SW 1271 (cell line): ENCODE measurements around the gene TUFT1.
A peak's percentile ranks its signal among the peaks of the same experiment; 100 is the strongest.
"Not testable (repeated sequence)": the region's sequence is repeated elsewhere in the genome, so short reads cannot be mapped to it uniquely, and the experiment has no call there.

ENCODE experiments used
- DNase-seq, 2 experiments: peaks; one replicate each; lab custom pipeline; 2025; lab: John Stamatoyannopoulos, UW

Gene TUFT1

DNA sequence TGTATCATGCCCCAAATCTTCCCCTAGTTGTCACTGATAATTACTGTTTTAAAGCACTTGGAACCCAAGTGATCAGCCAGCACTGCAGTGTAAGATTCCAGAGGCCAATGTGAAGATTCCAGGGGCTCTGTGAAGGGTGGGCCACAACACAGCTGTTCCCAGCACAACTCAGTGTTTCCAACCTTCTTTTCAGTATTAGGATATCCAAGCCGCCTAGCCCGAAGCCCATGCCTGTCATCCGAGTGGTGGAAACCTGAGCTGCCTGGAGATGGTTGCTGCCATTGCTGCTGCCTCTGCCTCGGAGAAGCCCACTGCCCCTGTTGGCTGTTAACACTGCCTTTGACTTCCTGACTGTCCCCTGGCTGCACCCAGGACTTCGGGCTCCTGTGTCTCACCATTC is 41.3 kb downstream of the TUFT1 start:
- DNase-seq, result no peak

DNA sequence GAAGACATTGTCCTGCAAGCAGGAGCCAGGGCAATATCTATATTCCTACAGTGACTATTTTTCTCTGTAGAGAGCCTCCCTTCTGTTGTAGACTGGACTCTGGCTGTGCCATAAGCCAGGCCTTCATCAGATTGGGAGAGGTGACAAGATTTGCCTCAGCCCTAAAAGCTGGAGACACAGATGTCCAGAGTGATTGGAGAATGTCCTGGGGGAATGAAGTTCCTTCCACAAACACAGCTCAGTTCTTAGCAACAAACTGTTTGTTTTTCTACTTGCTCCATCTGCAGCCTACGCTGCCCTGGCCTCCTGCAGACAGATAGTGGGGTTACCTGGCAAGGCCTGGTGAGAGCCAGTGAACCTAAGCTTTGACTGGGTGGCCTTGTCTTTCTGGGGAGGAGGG is 41.8 kb downstream of the TUFT1 start:
- DNase-seq, result no peak

- no peak for DNase-seq
Observed at GRCh38 chr1:151583796-151584195, 43.7 kb downstream of the TUFT1 start.

DNA sequence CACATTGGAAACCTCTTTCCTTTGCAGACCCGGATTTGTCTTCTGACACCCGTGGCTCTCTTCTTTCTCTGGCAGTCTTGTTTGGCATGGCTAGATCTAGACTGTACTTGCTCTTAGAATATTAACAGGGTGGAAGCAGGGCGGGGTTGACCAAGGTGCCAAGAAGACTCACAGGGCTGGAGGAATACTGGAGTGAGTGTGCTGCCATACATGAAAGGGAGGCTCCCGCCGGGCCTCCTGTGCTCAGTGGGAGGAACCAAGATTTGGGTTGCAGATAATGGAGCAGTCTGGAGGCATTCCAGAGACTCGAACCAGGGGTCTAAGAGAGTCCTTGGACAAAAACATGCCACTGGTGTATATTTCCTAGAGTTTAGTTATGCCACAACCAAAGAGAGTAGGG is 44.2 kb downstream of the TUFT1 start:
- no peak for DNase-seq

DNA sequence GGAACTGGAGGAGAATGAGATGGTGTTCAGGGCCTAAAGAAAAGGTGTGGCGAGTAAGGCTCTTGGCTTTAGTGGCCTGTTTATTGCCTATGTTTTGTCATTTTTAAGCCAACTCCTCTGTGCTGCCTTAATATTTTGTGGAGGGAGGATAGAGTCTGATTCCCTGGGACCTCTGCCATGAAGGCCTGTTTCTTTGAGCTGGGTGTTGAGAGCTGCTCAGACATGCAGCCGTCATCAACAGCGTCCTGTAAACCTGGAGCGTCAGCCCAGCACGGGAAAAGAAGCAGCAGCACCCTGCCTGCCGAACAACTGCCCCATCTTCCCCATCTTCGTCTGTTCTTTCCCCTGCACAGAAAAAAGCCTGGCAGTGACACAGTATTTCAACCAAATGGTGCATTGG is 44.7 kb downstream of the TUFT1 start:
- DNase-seq, result no peak

DNA sequence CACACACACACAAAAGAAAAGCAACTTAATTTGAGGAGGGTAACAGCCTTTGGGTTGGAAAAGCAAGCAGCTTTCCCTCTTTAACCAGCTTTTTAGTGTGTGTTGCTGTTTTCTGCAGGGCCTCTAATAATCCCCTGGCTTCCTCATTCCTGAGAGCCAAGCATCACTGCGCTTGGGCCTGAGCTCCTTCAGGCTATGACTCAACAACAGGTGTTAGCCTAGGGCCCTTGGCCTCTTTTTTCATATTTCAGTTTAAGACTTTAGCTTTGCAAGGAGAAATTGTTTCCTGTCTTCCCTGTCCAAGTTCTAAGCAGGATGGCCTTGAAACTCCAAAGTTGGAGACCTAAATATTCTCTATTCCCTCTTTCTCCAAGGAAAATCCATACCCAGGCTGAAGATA is 45.5 kb downstream of the TUFT1 start:
- no peak for DNase-seq

DNA sequence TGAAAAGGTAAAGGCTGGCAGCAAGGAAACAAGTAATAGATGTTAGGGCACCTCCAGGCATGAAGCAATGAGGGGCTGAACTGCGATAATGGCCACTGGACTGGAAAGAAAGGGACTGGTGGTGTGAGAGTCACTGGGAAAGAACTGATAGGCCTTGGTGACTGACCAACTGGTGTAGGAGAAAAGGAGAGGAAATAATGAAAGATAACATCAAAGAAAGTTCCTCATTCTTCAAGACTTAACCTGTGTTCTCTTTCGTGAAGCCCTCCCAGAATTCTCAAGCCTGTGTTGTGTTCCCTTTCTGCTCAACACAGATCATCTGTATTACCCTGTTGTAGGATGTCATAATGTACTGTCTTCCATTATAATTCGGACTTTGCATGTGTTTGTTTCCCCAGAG is 50.9 kb downstream of the TUFT1 start:
- no peak for DNase-seq

DNA sequence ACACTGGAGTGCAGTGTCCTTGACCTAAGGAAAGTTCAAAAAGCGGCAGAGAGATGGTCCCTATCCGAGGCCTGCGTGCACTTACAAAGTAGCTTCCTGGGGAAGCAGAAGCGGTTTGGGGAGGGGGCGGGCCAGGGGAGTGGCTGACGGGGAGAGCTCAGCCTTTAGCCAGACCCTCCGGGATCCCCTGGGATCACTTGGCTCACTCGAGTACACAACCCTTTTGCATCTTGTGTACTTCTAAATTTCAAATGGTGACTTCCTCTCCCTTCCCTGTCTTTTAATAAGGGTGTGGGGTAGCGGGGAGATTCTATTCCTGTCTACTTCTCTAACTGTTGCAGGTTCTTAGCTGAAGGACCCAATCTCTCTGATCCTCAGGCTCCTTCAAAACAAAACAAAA is 53.6 kb downstream of the TUFT1 start:
- no peak for DNase-seq

DNA sequence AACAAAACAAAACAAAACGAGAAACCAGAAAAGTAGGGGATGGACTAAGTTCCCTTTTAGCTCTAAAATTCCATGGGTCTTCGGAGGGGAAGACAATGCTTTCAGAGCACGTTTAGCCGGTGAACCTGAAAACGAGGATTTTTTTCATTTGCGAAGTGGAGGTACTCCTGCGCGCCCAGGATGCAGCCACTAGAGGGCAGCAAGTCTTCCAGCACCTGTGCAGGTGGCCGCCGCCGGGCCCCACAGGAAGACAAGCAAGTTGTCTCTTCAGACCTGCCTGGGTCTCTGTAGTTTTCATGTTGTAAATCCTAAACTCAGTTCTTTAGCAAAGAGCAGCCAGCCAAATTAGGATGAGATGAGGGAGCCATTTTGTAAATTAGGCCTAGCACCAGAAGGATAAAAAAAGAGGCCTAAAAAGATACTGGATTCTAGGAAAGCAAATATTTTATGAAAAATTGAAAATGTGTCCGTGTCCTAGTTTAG is 54.1 kb downstream of the TUFT1 start:
- DNase-seq, result peak in 1 of 2 experiments; percentile 33

GRCh38 chr1:151596166-151596953 is 56.3 kb downstream of the TUFT1 start:
- DNase-seq, result no peak

- DNase-seq, result not testable (repeated sequence)
Observed at GRCh38 chr1:151602550-151602949, 62.4 kb downstream of the TUFT1 start.

DNA sequence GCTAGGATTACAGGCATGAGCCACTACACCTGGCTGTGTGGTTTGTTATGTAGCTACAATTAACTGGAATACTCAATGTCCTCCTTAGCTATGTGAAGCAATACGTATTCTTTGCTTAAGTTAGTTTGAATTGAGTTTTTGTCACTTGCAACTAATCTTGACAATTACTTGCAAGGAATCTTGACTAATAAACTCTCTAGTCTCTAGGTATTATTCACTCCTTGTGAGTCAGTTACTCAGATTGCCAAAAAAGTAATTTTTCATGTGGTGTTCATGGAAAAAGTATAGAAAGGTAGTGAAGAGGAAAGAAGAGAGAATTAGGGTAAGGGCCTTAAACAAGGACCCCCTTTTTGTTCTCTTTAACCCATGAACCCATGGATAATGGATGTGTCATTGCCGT is 64.2 kb downstream of the TUFT1 start:
- no peak for DNase-seq

DNA sequence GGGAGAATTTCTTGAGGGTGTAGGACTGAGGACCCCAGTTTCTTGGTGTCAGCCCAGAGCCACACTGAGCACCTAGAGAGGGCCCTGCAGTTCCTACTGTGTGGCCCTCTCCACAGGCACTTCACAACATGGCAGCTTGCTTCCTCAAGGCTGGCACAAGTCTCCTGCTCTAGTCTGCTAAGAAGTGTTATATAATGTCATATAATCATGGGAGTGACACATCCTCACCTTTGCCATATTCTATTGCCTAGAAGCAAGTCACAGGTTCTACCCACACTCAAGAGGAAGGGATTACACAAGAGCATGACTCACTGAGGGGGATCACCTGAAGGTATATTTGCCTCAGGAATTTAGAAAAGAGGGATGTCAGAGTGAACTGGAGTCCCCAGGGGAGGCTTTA is 66.3 kb downstream of the TUFT1 start:
- DNase-seq, result no peak

DNA sequence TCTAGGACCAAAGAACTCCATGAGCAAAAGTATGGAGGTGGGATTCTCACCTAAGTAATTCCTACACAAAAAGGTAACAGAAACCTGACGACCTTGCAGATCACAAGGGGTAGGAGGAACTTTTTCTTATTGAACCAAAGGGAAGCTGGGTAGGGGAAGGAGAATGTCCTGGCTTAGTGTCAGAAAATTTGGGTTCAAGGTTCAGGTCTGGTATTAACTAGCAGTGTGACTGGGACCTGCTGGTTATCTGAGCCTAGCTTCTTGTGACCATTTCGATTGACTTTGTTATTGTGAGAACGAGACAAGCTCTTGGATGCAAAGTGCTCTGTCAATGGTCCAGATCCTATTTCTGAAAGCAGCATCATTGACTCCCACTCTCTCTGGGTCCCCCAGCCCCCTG is 66.7 kb downstream of the TUFT1 start:
- no peak for DNase-seq

- no peak for DNase-seq
Observed at GRCh38 chr1:151610142-151610541, 70.0 kb downstream of the TUFT1 start.

GRCh38 chr1:151611288-151611790 is 71.2 kb downstream of the TUFT1 start:
- peak in 1 of 2 experiments; percentile 6 for DNase-seq

DNA sequence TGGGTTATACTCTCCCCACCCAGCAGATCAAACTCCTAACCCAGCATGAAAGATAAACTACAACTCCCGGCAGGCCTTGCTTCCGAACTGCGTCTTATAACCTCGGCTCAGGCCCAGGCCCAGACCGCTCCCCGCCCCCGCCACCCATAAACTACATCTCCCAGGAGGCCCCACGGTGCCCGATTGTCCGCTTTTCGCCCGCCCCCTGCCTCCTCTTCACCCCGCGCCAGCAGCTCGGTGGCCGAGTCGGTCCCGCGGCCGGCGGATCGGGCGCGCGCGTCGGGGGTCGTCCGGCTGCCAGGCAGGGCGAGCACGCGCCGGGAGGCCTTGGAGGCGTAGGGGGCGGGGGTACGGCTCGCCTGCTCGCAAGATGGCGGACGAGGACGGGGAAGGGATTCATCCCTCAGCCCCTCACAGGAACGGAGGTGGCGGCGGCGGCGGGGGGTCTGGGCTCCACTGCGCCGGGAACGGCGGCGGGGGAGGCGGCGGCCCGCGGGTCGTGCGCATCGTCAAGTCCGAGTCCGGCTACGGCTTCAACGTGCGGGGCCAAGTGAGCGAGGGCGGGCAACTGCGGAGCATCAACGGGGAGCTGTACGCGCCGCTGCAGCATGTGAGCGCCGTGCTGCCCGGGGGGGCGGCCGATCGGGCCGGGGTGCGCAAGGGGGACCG is 71.9 kb downstream of the TUFT1 start, which contains the start of gene SNX27:
TSS of gene SNX27 (plus strand) at position 219 of the 669 bp plus-strand sequence. CDS start at position 371, 152 bp downstream.
- DNase-seq, result peak; percentile 43 to 76

DNA sequence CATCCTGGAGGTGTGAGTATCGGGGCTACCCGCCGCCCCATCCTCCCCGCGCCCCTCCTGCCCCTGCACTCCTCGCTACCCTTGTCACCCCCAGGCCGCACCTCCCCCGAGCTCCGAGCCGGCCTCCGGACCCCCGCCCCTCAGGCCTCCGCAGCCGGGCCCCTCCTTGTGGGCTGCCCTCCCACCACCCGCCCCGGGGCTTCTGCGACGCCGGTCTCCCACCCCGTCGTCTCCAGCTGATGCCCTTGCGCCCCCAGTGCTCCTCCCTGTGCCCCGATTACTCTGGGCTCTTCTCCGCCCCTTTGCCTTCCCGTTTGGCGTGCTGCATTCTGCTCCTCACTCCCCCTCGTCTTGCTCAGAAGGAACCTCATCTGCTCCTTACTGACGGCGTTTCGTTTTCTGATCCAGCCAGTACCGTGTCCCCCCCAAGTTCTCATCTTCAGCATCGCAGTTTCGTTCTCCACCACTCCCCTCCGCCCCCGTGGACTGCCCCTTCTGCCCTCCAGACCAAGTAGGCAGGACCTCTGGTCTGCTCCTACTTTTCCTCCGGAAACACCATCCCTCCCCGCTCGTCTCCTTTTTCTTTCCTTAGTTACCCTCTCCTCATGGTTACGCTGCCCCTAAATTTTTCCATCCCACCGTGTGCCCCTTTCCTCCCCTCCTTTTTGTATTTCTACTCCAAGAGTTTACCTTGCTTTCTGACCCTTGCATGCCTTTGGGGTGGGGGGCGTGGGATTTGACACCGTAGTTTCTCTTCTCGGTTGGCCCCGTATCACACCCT is 72.6 kb downstream of the TUFT1 start:
- peak in 1 of 2 experiments; percentile 10 for DNase-seq

DNA sequence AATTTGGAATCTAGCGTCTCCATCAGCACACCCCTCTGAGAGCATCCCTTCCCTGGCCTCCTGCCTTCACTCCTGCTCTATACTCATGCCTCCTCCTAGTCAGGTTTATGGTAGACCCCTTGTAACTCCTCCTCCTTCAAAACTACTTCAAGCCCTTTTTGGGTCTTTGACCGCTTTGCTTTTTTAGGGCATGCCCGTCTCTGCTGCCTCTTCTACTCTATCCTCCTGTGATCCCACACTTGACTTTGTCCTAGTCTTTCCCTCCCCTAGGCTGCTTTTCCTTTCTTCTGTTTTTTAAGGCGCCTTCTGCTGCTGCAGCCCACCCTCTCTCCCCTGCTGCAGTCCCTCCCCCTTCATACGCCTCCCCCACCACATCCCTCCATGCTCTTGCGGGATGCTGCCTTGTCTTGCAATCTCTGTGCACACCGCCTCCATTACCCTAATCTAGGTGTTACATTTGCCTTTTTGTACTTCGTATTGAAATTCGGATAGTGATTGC is 73.2 kb downstream of the TUFT1 start:
- DNase-seq, result no peak

- no peak for DNase-seq
Observed at GRCh38 chr1:151615711-151616504, 75.8 kb downstream of the TUFT1 start.

- no peak for DNase-seq
Observed at GRCh38 chr1:151616505-151616849, 76.4 kb downstream of the TUFT1 start.
